NCI-H1436 (cell line): ENCODE data around the gene STYX.

Experiments used
- DNase-seq: peaks from one replicate; lab custom pipeline; 2025; lab: John Stamatoyannopoulos, UW

STYX gene

DNA sequence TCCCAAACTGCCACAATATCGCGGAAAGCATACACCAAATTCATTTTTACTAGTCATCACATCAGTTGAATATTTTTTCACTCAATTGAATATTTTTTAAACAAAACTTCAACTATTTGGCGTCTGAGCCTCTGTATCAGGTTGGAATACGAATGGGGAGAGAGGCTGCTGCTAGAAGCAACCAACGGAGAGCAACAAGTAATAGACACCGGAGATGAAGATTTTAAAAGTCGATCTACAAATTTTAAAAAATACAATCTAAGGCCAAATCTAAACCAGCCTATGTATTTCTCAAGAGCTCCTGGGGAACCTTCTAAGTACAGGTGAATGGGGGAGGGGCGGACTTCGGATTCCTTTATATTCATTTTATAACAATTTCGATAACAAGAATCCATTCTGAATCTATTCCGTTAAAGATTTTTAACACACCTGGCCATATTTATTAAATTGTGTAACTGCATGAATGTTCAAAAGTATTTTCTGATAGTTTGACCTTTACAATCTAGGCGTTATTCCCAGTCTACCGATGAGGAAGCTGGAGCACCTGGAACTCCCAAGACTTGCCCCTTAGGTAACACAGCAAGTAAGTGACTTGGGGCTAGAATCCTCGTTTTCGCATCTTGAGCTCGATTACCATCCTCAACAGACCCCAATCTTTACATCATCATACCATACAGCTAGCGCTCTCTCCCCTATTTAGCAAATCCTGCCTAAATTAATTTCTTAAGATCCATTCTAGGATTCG lies 60.2 kb downstream of the STYX start:
- no peak for DNase-seq

DNA sequence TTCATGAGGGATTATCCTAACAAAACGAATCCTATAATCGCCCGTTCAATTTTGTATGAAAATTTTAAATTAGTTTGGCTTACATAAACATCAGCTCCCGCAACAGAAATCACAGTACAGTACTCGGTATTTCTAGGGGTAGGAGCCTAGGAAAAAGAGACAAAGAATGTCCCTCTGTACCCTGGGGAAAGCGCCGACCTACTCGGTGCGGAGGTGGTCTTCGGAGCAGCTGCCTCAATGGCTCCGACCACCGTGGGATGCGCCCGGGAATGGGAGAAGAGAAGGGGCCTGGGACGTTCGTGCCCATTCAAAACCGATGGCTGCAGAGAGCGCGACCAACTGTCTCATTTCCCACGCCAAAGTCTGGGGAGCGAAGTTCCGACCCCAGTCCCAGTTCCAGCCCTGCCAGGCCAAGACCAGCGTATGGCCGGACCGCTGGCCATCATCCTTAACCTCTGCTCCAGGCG lies 60.8 kb downstream of the STYX start:
- no peak for DNase-seq

DNA sequence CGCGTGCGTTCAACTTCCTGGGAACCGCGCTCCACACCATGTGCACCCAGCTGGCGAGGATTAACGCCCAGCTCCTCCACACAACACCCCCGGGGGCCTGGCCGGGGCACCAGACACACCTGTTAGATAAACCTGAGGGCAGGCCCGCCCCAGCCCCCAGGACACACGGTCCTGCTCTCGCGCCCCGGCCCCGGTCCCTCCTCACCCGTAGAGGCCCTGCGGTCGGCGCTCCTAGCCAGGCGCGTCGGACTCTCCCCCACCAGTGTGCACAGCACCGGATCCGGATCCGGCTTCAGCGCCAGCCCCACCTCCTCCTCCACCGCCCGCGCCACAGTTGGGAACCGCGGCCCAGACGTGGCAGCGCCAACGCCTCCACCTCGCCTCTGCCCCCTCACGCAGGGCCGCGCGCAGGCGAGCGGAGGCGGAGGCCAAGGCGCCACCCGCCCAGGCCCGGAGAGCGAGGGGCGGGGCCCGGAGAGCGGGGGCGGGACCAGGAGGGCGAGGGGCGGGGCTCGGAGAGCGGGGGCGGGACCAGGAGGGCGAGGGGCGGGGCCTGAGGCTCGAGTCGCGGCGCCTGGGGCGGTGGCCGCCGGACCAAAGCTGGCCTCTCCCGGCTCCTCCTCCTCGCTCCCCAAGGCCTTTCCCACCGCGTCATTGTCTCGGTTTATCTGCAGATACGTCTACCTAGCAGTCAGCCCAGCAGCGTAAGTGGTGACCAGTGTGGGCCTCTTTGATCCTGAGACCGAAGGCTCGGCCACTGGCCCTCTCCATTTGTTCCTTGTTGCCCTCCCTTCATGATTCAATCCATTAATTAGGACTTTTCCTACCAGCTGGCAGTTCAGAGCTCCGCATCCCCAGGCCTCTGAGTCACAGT lies 61.5 kb downstream of the STYX start, which contains the start of gene GNPNAT1:
Gene GNPNAT1 (minus strand): TSS at position 385 of the 874 bp plus-strand sequence. CDS start 6,957 bp downstream, outside the sequence.
- DNase-seq, result peak; percentile 86

DNA sequence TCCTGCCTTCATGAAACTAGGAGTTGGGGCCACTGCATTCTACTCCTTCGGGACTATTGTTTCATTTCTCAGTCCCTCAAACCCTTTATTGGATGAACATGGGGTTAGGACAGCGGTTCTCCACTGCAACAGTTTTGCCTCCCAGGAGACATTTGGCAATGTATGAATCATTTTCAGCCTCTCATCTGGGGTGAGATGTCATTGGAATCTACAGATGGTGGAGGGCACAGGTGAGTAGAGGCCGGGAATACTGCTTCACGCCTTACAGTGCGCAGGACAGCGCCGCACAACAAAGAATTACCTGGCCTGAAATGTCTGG lies 62.1 kb downstream of the STYX start:
- no peak for DNase-seq

DNA sequence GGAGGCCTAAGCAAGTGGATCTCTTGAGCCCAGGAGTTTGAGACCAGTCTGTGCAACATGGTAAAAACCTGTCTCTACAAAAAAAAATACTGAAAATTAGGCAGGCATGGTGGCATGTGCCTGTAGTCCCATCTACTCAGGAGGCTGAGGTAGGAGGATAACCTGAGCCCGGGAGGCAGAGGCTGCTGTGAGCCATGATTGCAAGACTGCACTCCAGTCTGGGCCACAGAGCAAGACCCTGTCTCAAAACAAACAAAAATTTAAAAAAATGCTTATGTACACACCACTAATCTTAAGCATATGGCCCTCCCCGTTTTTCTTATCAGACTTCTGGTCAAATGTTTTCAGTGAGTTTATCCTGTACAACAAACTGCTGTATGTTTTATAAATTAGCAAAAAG lies 63.1 kb downstream of the STYX start:
- DNase-seq, result no peak

DNA sequence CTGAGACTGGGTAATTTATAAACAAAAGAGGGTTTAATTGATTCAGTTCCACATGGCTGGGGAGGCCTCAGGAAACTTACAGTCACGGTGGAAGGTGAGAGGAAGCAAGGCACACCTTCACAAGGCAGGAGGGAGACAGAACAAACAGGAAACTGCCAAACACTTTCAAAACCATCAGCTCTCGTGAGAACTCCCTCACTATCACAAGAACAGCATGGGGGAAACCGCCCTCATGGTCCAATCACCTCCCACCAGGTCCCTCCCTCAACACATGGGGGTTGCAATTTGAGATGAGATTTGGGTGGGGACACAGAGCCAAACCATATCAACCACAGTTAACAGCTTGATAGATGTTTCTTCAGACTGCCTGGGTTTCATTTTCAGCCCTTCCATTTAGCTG lies 67.7 kb downstream of the STYX start:
- DNase-seq, result no peak

DNA sequence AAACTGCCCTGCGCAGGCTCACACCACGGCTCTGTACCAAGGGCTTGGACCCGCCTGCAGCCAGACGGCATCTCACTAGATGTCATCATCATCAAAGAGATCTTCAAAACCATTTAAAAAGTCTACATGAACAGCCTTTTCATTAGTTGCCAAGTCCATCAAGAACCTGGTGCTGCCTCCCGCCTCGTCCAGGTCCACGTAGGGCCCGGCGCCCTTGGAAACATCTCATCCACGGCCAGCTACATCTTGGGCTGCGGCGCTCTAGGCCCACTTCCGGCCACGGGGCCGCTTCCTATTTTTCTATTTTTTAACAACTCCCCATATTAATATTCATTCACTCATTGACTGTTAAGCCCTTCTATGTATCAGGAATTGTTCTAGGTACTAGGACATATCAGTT lies 68.9 kb downstream of the STYX start:
- DNase-seq, result no peak

DNA sequence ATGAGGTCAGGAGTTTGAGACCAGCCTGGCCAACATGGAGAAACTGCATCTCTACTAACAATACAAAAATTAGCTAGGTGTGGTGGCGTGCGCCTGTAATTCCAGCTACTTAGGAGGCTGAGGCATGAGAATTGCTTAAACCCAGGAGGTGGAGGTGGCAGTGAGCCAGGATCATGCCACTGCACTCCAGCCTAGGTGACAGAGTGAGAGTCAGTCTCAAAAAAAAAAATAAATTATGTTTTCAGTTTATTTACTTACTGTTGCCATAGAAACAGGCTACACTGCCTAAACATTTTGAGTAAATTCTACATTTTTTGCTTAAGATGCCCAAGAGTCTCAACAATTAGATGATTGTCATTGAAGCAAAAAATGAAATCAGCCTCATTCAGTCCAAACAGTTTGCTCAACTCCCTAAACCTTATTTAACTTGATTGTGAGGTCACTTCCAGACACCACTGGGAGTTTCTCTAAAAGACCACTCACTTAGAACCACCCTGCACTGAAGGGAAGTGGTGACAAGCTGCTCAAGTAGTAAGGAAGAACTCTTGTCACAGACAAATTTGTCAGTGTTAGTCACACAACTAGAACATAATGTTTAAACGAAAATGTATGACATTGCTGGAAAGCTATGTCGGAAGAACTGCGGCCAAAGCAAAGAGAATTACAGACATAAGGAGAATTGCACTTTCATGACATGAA lies 71.2 kb downstream of the STYX start:
- no peak for DNase-seq

DNA sequence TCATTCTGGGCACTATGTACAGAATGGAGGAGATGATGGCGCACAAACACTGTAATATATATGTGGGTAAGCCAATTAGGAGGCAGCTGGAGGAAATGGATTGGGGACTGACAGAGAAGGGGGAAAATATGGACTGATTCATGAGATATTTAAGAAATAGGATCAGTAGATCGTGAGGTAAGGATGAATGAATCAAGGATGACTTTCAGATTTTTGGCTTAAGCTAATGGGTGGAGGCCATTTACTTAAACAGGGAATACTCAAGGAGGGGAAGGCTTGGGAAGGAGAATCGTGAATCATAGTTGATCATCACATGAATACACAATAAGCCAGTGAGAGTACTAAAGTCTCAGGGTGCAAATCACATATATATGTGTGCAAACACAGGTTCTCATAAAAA lies 72.6 kb downstream of the STYX start:
- no peak for DNase-seq

DNA sequence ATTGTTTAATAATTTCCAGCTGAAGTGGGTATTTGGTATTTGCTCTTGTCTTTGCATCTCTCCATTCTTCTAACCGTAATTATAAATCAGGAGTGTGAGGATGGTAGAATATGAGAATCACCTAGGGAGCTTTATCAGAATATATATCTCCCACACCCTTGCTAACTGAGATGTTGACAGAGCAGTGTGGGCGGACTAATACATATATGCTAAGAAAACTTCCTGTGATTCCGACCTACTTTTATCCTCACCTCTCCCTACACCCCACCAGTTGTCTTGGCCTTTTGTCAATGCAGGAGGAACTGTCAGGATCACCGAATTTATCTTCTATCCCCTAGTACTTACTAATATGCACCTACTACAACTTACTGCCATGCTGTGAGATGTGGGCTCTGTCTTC lies 76.1 kb downstream of the STYX start:
- no peak for DNase-seq

DNA sequence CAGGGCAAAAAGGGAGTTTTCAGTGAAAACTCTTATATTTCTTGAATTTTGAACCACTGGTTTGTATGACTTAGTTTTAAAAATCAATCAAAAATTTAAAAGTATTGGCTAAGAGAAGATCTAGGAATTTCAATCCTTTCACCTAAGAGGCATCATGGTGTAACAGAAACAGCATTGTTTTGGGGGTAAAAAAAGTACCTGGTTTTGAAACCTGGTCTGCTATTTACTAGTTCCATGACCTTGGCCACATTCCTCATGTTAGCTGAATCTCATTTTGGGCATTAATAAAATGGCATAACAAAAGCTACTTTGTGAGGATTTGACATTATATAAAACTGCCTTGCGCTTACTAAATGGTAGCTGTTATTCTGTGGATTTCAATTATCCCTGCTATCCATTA lies 78.1 kb downstream of the STYX start:
- DNase-seq, result no peak

DNA sequence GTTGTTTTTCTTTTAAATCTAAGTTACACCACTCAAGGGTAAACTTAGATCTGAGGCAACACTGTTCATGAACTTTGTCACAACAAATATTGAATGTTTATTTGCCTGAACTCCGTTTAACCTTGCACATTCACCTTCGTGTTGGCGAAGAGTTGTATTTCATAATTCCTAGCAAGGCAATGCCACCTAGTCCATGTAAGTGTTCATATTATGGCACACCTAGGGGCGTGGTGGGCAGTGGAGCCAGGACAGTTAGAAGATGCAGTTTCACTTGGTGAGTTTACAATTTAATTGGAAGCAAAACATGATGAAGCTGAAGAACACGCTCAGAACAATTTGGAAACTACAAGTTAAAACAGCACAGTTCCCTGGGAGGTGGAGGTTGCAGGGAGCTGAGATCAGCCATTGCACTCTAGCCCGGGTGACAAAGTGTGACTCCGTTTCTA lies 91.9 kb downstream of the STYX start:
- DNase-seq, result no peak

DNA sequence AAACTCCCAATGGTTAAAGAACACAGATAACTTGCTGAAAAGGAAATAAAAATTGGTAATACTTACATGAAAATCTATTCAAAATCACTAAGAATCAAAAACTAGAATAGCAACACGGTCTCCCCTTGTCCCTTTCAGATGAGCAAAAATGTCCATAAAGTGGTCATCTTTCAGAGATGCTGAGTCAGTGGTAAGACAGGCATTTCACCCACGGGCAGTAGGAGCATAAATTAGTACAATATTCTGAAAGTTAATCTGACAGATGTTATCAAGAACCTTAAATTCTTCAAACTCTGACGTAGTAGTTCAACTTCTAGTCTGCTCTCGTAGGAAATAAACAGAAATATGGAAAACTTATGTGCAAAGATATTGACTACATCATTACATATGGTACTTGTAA lies 94.5 kb downstream of the STYX start:
- no peak for DNase-seq
